Loucy (cell line): ENCODE results near the gene RAC3.

ENCODE experiments used
- H2AFZ ChIP-seq: fragments of 200-600 bp; sonication (generic); 2 replicates; pipeline ENCODE4 v1.6.0; 2016; ENCODE audit warnings: antibody characterized with exemption, mild to moderate bottlenecking, low read length, moderate library complexity
- H3F3A ChIP-seq: fragments of 200-600 bp; 2 replicates; pipeline ENCODE4 v1.6.0; 2016; ENCODE audit warnings: antibody characterized with exemption, low read depth, mild to moderate bottlenecking
- H3K27me3 ChIP-seq: fragments of 200-600 bp; sonication (generic); 2 replicates; pipeline ENCODE4 v1.6.1; 2014; ENCODE audit warnings: low read length, mild to moderate bottlenecking; ENCODE audit not compliant: insufficient read depth, poor library complexity, severe bottlenecking
- H3K36me3 ChIP-seq: fragments of 200-600 bp; sonication (generic); 2 replicates; pipeline ENCODE4 v1.6.1; 2016; ENCODE audit warnings: low read length; ENCODE audit not compliant: insufficient read depth
- H3K4me1 ChIP-seq: fragments of 200-600 bp; sonication (generic); 2 replicates; pipeline ENCODE4 v1.5.1; 2014; ENCODE audit warnings: low read length, mild to moderate bottlenecking; ENCODE audit not compliant: insufficient read depth, poor library complexity, severe bottlenecking
- H3K4me2 ChIP-seq: fragments of 200-600 bp; sonication (generic); 2 replicates; pipeline ENCODE4 v1.6.0; 2014; ENCODE audit warnings: antibody characterized with exemption, low read length, low read depth, mild to moderate bottlenecking; ENCODE audit not compliant: poor library complexity, severe bottlenecking
- H3K4me3 ChIP-seq: fragments of 200-600 bp; sonication (generic); 2 replicates; pipeline ENCODE4 v1.5.1; 2014; ENCODE audit warnings: low read length, mild to moderate bottlenecking, mixed read lengths; ENCODE audit not compliant: poor library complexity, severe bottlenecking
- H3K79me2 ChIP-seq: fragments of 200-600 bp; sonication (generic); 2 replicates; pipeline ENCODE4 v1.6.1; 2014; ENCODE audit warnings: low read length; ENCODE audit not compliant: insufficient read depth
- H3K9ac ChIP-seq: fragments of 200-600 bp; sonication (generic); 2 replicates; pipeline ENCODE4 v1.6.0; 2014; ENCODE audit warnings: mild to moderate bottlenecking, low read depth, low read length, moderate library complexity; ENCODE audit not compliant: poor library complexity, severe bottlenecking
- H3K9me2 ChIP-seq: fragments of 200-600 bp; sonication (generic); replicated peaks from 2 replicates; pipeline ENCODE4 v1.6.1; 2016; ENCODE audit warnings: low read depth, low read length, mixed read lengths
- H3K9me3 ChIP-seq: fragments of 200-600 bp; sonication (generic); 2 replicates; pipeline ENCODE4 v1.6.1; 2014; ENCODE audit warnings: mild to moderate bottlenecking, antibody characterized with exemption, low read length, low read depth; ENCODE audit not compliant: insufficient read depth
- H4K20me1 ChIP-seq: fragments of 200-600 bp; sonication (generic); 2 replicates; pipeline ENCODE4 v1.6.0; 2014; ENCODE audit warnings: antibody characterized with exemption, low read length, mild to moderate bottlenecking; ENCODE audit not compliant: insufficient read depth, poor library complexity, severe bottlenecking
- CTCF ChIP-seq: fragments of 200-600 bp; sonication (generic); conservative IDR thresholded peaks from 2 replicates; pipeline ENCODE4 v1.5.1; 2014; ENCODE audit warnings: mild to moderate bottlenecking, antibody characterized with exemption, low read length
- EZH2phosphoT487 ChIP-seq: fragments of 200-600 bp; IDR thresholded peaks from 2 replicates; pipeline ENCODE4 v1.6.1; 2018; ENCODE audit warnings: antibody characterized with exemption, mild to moderate bottlenecking, moderate library complexity, borderline replicate concordance

RAC3 gene

GRCh38 chr17:82016875-82017459, 14.5 kb upstream of the RAC3 start:
- peaks cover 18% of the 10 kb centered on the region for H4K20me1 ChIP-seq

GRCh38 chr17:82017612-82018151, 13.8 kb upstream of the RAC3 start:
- TF ChIP-seq CTCF, result no peak
- TF ChIP-seq EZH2phosphoT487, result no peak
- no peaks in the 10 kb centered on the region for H3K36me3 ChIP-seq
- H3K27me3 ChIP-seq, result no peaks in the 10 kb centered on the region
- no peak overlapping the region for H3K4me2 ChIP-seq
- no peak overlapping the region for H3K9ac ChIP-seq
- no peaks in the 10 kb centered on the region for H3K9me2 ChIP-seq
- H3K9me3 ChIP-seq, result no peaks in the 10 kb centered on the region
- no peak overlapping the region for H2AFZ ChIP-seq
- peaks cover 13% of the 10 kb centered on the region for H3K4me1 ChIP-seq
- peaks cover 18% of the 10 kb centered on the region for H4K20me1 ChIP-seq
- H3K79me2 ChIP-seq, result peaks cover 14% of the 10 kb centered on the region; the same call in 1 of the 2 replicates
- H3K4me3 ChIP-seq, result no peak overlapping the region
- no peaks in the 10 kb centered on the region for H3F3A ChIP-seq

More at GRCh38 chr17:82016875-82017459, 14.5 kb upstream of the RAC3 start:
- Histone ChIP-seq H3K9ac (no peak overlapping the region), H3K9me3 (no peaks in the 10 kb centered on the region), H3K4me1 (peaks cover 11% of the 10 kb centered on the region), H3K79me2 (peaks cover 8% of the 10 kb centered on the region; the same call in 1 of the 2 replicates), H3F3A (no peaks in the 10 kb centered on the region), H3K4me2 (no peak overlapping the region), H3K4me3 (no peak overlapping the region), H2AFZ (no peak overlapping the region), H3K36me3 (no peaks in the 10 kb centered on the region), H3K9me2 (no peaks in the 10 kb centered on the region), H3K27me3 (no peaks in the 10 kb centered on the region)
- TF ChIP-seq EZH2phosphoT487, result no peak
- no peak for TF ChIP-seq CTCF

- no peak overlapping the region for H2AFZ ChIP-seq
- H3K4me3 ChIP-seq, result no peak overlapping the region
- H3K79me2 ChIP-seq, result peaks cover 14% of the 10 kb centered on the region; the same call in 1 of the 2 replicates
- no peaks in the 10 kb centered on the region for H3F3A ChIP-seq
- H3K9ac ChIP-seq, result no peak overlapping the region
- no peaks in the 10 kb centered on the region for H3K36me3 ChIP-seq
- no peaks in the 10 kb centered on the region for H3K27me3 ChIP-seq
- H3K4me1 ChIP-seq, result peaks cover 13% of the 10 kb centered on the region
- H4K20me1 ChIP-seq, result peaks cover 18% of the 10 kb centered on the region
- H3K9me2 ChIP-seq, result no peaks in the 10 kb centered on the region
- no peaks in the 10 kb centered on the region for H3K9me3 ChIP-seq
- H3K4me2 ChIP-seq, result no peak overlapping the region
- no peak for TF ChIP-seq EZH2phosphoT487
- TF ChIP-seq CTCF, result no peak
Measured at GRCh38 chr17:82018152-82018988, 13.1 kb upstream of the RAC3 start.
